Measurements from ENCODE around the gene SORCS3.

Gene SORCS3

GRCh38 chr10:104981995-104982394 lies 340.9 kb downstream of the SORCS3 start:
- DNase-seq (ENCODE audit: low read depth): no peak
- TF ChIP-seq, protein P1, sequence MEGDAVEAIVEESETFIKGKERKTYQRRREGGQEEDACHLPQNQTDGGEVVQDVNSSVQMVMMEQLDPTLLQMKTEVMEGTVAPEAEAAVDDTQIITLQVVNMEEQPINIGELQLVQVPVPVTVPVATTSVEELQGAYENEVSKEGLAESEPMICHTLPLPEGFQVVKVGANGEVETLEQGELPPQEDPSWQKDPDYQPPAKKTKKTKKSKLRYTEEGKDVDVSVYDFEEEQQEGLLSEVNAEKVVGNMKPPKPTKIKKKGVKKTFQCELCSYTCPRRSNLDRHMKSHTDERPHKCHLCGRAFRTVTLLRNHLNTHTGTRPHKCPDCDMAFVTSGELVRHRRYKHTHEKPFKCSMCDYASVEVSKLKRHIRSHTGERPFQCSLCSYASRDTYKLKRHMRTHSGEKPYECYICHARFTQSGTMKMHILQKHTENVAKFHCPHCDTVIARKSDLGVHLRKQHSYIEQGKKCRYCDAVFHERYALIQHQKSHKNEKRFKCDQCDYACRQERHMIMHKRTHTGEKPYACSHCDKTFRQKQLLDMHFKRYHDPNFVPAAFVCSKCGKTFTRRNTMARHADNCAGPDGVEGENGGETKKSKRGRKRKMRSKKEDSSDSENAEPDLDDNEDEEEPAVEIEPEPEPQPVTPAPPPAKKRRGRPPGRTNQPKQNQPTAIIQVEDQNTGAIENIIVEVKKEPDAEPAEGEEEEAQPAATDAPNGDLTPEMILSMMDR (IDR thresholded peaks at IDR 0.05; ENCODE audit: insufficient read depth, low read depth, low read length, missing control alignments): no peak

DNA sequence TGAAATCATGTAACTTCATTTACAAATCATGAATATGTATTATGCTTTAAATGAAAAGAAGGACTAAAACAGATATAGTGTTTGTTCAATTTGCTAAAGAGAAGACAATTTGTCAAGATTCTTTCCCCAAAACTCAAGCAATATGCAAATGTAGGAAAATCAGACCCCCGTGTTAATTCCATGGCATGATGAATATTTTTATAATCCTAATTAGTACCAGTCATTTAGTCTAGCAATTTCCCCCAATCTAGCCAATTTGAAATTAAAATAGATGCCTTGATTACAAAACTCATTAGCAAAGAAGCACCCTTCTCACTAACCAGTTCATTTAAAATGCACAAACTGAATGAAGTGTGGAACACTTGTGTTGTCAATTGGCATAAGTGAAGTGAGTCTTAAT lies 347.6 kb downstream of the SORCS3 start:
- H3K4me3 ChIP-seq (ENCODE audit: low read length): no peak overlapping the region
- no peak for DNase-seq (ENCODE audit: low read depth)
- TF ChIP-seq, protein P1 (IDR thresholded peaks at IDR 0.05; ENCODE audit: insufficient read depth, low read depth, low read length, missing control alignments): no peak

More at GRCh38 chr10:104981995-104982394, 340.9 kb downstream of the SORCS3 start:
- no peak overlapping the region for H3K4me3 ChIP-seq (ENCODE audit: low read length)

DNA sequence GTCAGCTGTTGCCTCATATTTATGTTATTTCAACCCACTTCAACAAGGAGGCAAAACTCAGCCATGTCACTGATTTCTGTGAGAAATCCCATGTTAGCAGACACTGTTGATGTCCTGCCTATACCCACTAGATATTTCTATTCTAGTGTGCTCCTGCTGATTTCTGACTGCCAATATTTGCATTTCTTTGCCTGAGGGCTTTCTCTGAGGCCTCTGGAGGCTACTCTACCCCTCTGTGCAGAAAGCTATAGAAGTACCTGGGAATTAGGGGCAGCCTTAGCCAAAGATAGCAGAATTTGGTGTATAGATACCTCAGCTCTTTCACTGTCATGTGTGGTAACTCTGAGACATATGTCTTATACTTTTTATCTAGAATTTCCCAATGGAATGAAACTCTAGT lies 348.8 kb downstream of the SORCS3 start:
- TF ChIP-seq, protein P1 (IDR thresholded peaks at IDR 0.05; ENCODE audit: insufficient read depth, low read depth, low read length, missing control alignments): no peak
- DNase-seq (ENCODE audit: low read depth): no peak
- no peak overlapping the region for H3K4me3 ChIP-seq (ENCODE audit: low read length)

DNA sequence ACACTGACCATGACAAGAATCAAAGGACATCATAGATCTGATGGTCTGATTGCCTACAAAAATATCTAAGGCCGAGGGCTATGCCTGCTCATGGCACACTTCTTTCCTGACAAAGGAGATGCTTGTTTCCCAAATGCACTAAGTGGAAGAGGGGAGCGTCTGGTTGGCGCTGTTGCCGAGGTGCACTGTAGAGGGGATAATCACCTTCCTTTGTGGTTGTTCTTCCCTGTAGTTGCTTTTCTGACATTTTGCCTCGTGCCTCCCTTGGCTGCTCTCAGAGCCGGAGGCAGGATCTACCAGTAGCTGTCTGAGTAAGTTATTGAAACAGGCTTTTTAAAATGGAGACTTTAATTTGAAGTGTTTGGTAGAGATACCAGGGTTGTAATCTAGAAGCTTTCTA lies 352.0 kb downstream of the SORCS3 start:
- H3K4me3 ChIP-seq (ENCODE audit: low read length): no peak overlapping the region
- no peak for DNase-seq (ENCODE audit: low read depth)
- TF ChIP-seq, protein P1 (IDR thresholded peaks at IDR 0.05; ENCODE audit: insufficient read depth, low read depth, low read length, missing control alignments): no peak

DNA sequence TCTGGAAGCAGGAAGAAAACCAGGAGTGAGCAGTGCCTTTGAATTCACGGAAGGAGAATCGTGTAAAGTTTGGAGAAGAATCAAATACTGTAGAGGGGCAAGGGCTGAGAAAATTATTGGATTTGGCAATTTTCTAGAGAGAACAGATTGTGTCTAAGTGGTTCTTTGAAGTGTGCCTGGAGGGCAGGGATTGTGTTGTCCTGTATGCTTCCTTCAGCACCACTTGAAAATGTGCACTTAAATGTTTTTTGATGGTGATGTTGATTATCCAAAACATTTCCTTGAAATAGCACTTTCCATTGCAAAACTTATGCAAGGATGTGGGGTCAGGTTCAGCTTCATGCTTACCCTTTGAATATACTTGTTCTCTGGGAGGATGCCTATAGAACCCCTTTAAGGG lies 360.2 kb downstream of the SORCS3 start:
- DNase-seq (ENCODE audit: low read depth): no peak
- TF ChIP-seq, protein P1 (IDR thresholded peaks at IDR 0.05; ENCODE audit: insufficient read depth, low read depth, low read length, missing control alignments): no peak
- no peak overlapping the region for H3K4me3 ChIP-seq (ENCODE audit: low read length)

DNA sequence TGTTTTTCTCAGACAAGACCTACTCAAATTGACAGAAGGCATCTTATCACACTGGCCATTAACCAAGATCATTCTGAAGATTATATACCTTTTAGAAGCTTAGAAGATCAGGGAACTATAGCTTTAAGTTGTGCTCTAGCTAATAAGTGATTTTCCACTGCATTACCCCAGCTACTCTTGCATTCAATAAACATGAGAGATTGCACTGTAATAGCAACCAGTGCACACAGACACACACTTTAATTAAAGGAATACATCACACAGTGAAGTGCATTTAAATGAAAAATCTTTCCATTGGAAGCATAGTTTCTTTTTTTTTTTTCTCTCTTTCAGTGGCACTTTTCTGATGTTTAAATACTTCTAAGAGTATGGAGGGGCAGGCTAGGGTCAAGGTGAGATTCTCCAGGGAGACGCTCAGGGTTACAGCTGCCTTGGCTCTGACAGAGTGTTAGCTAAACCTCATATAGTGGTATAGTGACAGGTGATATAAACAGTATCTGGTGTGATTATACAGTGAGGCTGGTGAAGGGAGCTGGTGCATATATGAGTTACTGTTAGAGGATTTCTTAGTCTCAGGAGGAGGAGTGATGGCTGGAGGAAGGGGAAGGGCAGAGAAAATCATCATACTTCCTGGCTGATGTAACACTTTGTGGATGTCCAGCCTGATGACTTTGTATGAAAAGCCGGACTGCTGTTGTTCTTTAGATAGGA lies 369.5 kb downstream of the SORCS3 start:
- H3K4me3 ChIP-seq (ENCODE audit: low read length): no peak overlapping the region
- DNase-seq (ENCODE audit: low read depth): no peak
- TF ChIP-seq, protein P1 (IDR thresholded peaks at IDR 0.05; ENCODE audit: insufficient read depth, low read depth, low read length, missing control alignments): no peak

DNA sequence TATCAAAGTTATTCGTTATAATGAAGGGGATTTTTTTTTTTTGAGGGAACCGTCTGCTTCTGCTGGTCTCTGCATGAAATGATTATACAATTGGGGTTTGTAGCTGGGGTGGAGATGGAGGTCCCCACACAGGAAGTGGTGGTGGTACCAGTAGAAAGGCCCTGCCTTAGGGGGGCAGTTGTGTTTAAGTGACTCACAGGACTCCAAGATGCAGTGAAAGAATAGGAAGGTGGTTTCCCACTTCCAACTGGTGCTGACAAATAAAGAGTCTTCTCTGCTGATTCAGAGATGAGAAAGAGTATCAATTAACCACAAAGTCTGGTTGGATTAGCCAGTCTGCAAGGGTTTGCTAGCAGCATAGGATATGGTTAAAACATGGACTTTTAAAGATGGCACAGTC lies 376.0 kb downstream of the SORCS3 start:
- TF ChIP-seq, protein P1 (IDR thresholded peaks at IDR 0.05; ENCODE audit: insufficient read depth, low read depth, low read length, missing control alignments): no peak
- no peak overlapping the region for H3K4me3 ChIP-seq (ENCODE audit: low read length)
- DNase-seq (ENCODE audit: low read depth): peak; percentile 51

All from epithelial cell of esophagus (primary cell).